GM18502 (cell line): ENCODE data around the gene SSH3.
A peak's percentile ranks its signal among the peaks of the same experiment; 100 is the strongest.

ENCODE experiments used
- ATAC-seq: cut with Tn5 transposase; IDR thresholded peaks from one replicate; pipeline ENCODE4 v1.9.1; 2021; ENCODE audit warnings: mild to moderate bottlenecking; ENCODE audit not compliant: unreplicated experiment, poor library complexity

SSH3 gene

GRCh38 chr11:67267188-67268080 lies 35.9 kb upstream of the SSH3 start:
- no peak for ATAC-seq

- no peak for ATAC-seq
Measured at GRCh38 chr11:67268081-67268961, 35.0 kb upstream of the SSH3 start.

- no peak for ATAC-seq
Measured at GRCh38 chr11:67268962-67269268, 34.4 kb upstream of the SSH3 start.

- no peak for ATAC-seq
Measured at GRCh38 chr11:67269401-67270255, 33.7 kb upstream of the SSH3 start.

DNA sequence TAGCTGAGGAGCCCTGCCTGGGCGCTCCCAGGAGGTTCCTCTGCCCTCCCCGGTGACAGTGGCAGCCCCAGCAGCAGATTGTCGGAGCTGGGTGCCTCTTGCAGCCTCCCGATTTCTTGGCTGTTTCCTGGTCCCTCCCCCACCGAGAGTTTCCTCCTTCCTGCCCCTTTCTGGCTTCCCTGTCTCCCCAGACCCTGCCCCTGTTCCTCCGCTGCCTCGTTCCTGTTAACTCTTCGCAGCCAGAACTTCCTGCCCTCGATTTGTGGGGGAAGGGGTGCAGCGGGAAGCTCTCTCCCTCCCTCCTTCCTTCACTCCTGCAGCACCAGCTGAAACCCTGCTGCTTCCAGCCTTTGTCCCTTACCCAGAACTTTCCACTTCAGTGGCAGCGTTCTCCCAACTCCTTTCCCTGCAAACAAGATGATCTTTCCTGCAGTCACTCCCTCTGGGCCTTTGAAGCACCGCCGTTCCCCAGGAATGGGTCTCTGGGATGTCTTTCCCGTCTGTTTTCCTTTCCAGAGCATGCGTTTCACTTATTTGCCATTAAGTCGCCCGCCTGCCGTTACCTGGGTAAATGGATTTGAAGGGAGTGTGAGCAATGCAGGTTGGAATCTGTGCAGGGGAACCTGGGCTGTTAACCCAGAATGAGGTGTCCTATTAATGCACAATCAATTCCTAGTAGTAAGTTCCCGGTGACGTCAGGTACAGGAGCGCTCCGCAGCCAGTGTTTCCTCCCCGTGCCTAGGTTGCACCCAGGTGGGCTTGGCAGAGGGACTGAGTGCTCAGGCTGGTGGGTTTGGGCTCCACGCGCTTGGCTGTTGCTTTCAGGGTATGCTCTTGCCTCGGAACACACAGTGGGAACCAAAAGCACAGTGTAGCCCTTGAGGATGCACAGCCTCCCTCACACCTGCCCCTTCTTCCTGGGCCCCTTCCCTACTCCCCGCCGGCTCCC lies 32.8 kb upstream of the SSH3 start:
- no peak for ATAC-seq

- ATAC-seq = no peak
Measured at GRCh38 chr11:67271205-67271540, 32.2 kb upstream of the SSH3 start.

- ATAC-seq = no peak
Measured at GRCh38 chr11:67271541-67272284, 31.6 kb upstream of the SSH3 start.

DNA sequence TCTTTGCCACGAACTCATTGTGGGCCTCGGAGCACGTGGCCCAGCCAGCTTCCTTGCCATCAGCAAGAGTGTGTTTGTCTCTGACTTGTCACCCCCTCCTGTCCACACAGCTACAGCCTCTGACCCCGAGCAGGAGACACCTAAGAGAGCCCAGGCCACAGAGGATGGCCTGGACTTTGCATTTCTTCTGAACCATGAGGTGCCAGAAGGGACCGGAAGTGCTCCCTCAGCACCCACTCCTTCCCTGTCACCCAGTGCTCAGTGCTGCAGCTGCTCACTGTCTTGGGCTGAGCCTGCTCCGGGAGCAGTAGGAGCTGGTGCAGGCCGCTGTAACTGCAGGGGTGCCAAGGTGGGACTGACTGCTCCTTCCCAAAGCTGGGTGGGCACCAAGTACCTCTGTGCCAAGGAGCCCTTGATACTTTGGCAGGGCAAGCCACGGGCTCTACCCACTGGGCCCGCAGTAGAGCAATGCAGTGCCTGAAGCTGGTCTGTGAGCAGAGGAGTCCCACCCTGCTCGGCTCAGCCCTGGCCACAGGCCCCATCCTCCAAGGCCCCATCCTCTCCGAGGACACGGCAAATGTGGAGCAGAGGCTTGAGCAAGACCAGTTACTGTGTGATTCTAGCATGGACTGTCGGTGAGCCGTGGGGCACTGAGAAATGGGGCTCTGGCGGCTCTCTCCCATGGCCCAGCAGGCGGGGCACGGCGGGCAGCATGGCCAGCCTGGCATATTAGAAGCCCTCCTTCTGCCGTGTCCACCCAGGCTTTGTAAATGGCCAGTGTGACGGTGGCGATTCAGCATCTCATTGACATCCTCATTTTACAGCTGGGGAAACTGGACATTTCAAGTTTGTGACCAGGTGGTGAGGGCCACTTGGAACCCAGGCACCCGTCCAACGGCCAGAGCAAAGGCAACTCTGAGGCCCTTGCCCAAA lies 30.7 kb upstream of the SSH3 start:
- ATAC-seq = no peak

DNA sequence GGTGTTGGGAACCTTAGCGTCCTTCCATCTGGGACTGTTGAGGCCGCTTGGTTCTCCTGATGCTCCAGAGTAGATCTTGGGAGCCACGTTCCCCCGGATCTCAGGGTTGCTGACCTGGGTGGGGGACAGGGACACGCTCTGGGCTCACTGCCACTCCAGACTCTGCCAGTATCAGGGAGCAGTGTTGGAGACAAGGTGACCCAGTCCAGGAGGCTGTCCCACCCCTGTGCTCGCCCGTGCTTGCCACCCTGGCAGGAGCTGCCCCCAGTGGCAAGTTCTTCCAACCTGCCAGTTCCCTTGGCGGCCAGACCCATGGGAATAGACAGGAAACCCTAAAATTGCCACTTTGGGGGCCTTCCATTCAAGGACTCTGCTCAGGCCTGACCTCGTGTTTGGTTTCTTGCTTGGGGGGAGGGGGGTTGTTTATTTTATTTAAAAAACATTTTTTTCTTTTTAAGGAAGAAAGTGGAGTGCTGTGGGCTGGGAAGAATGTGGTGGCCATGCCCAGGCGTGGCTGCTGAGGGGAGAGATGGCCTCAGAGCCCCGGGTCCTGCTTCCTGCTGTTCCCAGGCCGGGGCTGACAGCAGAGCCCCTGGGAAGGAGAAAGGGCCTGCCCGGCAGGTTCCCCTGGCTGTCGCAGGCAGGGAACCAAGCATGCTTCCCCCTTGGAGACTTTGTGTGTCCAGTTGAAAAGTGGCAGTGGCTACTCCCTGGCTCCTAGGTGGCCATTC lies 29.9 kb upstream of the SSH3 start:
- ATAC-seq = no peak

DNA sequence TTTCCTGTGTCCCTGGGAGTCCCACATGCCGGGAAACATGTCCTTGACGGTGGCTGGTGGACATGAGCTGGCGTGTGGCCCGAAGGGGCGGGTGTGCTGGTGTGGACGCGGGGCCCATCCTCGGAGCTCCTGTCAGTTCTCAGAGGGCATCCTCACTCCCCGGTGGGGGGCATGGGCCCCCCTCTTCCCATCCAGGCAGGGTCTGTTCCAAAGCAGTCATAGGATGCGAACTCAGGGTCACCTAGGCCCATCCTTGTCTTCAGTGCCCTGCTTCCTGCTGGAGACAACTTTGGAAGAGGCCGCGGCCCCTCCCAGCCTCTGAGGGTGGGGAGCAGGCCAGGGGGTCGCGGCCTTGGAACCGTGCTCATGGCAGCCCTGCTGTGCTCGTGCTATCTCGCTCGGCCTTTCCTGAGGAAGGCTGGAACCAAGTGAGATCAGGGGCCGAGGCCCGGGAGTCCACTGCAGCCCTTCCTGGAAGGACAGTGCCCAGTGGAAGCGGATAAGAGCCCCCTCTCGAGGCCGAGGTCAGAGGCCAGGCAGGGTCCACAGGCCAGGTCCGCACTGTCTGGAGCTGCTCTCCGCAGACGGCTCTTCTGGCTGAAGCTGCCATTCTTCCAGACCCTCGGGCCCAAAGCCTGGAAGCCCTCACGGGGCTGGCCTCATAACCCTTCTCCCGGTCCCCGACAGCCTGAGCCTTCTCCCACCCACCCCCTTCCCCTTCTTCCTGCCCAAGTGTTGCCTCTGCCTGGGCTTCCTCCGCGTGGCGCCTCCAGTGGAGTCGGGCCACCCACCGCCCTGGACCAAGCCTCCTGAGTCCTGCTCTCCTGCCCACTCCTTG lies 28.3 kb upstream of the SSH3 start:
- ATAC-seq = no peak

DNA sequence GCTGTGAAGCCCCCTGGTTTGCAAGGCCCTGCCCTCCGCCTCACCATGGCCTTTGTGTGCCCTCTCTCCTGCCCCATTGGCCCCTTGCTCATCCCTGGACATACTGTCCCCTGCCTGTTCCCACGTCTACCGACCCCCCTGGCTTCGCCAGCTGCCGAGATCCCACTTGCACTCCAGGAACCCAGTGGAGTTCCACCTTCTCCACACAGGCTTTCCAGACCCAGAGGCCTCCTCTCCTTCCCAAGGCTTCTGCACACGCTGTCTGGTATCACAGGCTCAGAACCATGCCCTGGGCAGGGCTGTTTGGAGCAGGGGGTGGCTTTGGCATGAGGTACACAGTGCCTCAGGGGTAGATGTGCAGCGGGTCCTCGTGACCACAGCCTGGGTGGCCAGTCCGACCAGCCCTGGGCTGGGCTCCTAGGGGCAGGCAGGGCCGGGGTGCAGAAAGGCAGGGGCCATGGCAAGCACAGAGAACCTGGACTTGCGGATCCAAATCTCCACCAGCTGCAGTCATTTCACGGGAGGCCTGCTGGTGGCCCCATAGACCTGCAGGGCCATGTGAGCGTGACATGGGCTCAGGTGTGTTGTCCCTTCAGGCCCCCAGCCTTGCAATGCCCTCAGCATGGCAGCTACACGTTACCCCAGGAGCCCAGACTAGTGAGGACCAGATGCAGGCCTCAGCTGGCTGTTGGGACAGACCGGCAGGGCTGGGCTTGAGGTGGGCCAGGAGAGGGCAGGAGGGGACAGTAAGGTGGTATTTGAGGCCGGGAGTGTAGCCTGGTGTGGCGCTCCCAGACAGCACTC lies 27.5 kb upstream of the SSH3 start:
- no peak for ATAC-seq

DNA sequence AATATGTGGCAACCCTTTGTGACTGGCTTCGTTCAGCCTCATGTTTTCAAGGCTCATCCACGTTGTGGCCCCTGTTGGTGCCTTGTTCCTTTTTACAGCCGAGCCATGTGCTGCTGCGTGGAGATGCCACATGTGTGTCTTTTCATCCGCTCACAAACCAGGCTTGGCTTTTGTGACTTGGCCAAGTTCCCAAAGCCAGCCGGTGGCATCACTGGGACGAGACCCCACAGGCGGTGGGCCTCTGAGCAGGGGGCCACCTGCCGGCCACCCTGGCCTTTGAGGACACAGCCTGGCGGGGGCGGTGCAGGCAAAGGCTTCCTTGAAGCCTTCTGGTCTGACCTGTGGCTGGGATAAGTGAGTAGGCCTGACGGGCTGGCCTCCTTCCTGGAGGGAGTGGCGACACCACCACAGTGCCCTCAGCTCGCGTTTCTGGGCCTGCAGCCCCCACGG lies 26.5 kb upstream of the SSH3 start:
- ATAC-seq = peak; percentile 24

DNA sequence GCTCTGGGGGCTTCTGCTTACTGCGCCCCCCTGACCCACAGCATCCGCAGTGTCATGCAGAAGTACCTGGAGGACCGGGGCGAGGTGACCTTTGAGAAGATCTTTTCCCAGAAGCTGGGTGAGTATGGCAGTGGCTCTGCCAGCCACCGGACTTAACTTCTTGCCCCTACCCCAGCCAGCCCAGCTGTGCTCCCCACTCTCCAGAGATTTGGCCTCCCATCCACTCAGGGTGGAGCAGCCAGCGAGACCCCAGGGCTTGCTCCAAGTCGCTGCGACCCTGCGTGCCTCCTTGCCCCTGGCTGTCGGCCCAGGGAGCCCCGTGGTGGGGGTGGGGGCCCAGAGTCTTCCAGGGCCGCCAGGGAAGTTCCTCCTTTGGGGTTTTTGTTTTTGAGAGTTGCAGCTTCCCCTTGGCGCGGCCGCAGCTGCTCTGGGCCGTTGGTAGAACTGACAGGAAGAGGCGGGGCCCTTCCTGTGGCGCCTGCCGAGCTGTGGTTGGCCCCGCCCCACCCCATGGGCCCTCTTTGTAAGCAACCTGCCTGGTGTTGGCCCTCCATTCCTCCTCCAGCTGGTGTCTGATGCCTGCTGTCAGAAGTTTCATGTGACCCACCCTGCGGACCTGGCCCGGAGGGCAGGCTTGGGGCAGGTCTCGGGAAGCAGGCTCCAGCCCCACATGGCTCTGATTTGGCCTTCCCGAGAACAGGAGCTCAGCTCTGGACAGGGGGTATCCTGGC lies 25.9 kb upstream of the SSH3 start:
- peak; percentile 73 for ATAC-seq

DNA sequence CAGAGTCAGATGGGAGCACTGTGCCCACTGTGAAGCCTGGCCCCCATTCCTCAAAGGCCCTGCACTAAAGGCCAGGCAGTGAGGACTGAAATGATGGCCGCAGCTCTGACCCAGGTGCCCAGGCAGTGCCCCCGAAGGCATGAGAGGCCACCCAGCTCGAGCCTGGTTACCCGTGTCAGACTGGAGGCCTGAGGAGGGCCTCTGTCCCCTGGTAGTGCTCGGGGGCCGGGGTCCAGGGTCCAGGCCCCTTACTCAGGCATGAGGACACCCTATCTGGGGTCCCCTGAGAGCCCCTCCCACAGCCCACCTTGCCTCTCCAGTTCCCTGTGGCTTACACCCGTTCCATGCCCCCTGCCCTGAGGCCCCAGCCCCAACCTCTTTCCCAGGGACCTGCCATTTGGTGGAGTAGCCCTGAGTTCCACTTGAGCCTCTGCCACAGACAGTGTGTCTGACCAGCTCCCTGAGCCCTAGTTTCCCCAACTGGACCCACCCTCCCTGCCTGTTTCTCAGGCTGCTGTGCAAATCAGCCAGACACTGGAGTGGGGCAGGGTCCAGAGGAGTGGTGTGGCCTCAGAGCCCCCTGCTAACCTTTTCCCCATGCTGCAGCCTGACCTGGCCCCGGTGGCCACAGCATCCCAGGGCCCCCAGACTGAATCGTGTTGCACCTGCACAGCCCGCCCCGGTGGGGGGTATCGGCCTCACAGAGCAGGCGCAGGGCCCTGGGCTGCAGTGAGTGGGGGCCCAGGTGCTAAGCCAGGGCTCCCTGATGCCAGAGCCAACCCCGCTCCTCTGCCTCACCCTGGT lies 25.0 kb upstream of the SSH3 start:
- ATAC-seq = no peak
